SU-DHL-6 (cell line): ENCODE results near the gene OPHN1.
"Not testable (repeated sequence)": the region's sequence is repeated elsewhere in the genome, so short reads cannot be mapped to it uniquely, and the experiment has no call there.

ENCODE experiments used
- EZH2phosphoT487 ChIP-seq: fragments of 200-600 bp; sonication (generic), shearing (Covaris generic); conservative IDR thresholded peaks from 2 replicates; pipeline ENCODE4 v1.6.1; 2018; ENCODE audit warnings: mild to moderate bottlenecking, antibody characterized with exemption, low read length, moderate library complexity, mixed read lengths
- TF ChIP-seq, protein P1 (sequence below): fragments of 200-600 bp; sonication (generic); IDR thresholded peaks from one replicate; pipeline ENCODE4 v1.5.1; 2017; ENCODE audit warnings: antibody characterized with exemption, mild to moderate bottlenecking, low read length, moderate library complexity; ENCODE audit not compliant: insufficient read depth, poor library complexity, severe bottlenecking

DNA sequence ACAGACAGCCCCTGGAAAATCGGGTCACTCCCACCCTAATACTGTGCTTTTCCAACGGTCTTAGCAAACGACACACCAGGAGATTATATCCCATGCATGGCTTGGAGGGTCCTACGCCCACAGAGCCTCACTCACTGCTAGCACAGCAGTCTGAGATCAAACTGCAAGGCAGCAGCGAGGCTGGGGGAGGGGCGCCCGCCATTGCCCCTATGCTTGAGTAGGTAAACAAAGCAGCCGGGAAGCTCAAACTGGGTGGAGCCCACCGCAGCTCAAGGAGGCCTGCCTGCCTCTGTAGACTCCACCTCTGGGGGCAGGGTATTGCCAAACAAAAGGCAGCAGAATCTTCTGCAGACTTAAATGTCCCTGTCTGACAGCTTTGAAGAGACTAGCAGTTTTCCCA is 168.5 kb downstream of the OPHN1 start:
- TF ChIP-seq, protein P1, sequence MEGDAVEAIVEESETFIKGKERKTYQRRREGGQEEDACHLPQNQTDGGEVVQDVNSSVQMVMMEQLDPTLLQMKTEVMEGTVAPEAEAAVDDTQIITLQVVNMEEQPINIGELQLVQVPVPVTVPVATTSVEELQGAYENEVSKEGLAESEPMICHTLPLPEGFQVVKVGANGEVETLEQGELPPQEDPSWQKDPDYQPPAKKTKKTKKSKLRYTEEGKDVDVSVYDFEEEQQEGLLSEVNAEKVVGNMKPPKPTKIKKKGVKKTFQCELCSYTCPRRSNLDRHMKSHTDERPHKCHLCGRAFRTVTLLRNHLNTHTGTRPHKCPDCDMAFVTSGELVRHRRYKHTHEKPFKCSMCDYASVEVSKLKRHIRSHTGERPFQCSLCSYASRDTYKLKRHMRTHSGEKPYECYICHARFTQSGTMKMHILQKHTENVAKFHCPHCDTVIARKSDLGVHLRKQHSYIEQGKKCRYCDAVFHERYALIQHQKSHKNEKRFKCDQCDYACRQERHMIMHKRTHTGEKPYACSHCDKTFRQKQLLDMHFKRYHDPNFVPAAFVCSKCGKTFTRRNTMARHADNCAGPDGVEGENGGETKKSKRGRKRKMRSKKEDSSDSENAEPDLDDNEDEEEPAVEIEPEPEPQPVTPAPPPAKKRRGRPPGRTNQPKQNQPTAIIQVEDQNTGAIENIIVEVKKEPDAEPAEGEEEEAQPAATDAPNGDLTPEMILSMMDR: not testable (repeated sequence)
- not testable (repeated sequence) for TF ChIP-seq EZH2phosphoT487
